Osteoblast (primary cell): Measurements from ENCODE around the gene OR52I1. TPM values are rescaled to one million over a fixed set of nuclear protein-coding genes. Genes with fewer than 3 reads are reported as not detected.

ENCODE experiments used
- DNase-seq: peaks from one replicate; pipeline ENCODE4 v3.0.0; 2011; ENCODE audit warnings: low spot score, mixed read lengths; ENCODE audit not compliant: insufficient read length; ENCODE audit errors: missing footprints
- H2AFZ ChIP-seq: 2 replicates; pipeline ENCODE4 v1.6.0; 2011; ENCODE audit warnings: mild to moderate bottlenecking, low read length
- H3K27ac ChIP-seq: 2 replicates; pipeline ENCODE4 v1.5.1; 2011; ENCODE audit warnings: mild to moderate bottlenecking, low read depth, low read length, moderate library complexity
- H3K27me3 ChIP-seq: 2 replicates; pipeline ENCODE4 v1.6.0; 2012; ENCODE audit warnings: mild to moderate bottlenecking, control low read depth, inconsistent platforms, low read length, moderate library complexity; ENCODE audit not compliant: insufficient read depth
- H3K36me3 ChIP-seq: 2 replicates; pipeline ENCODE4 v1.5.1; 2011; ENCODE audit warnings: mild to moderate bottlenecking, low read length, control low read depth, moderate library complexity; ENCODE audit not compliant: insufficient read depth
- H3K4me1 ChIP-seq: 2 replicates; pipeline ENCODE4 v1.5.1; 2011; ENCODE audit warnings: mild to moderate bottlenecking, low read length, control low read depth, moderate library complexity; ENCODE audit not compliant: insufficient read depth
- H3K4me2 ChIP-seq: 2 replicates; pipeline ENCODE4 v1.6.0; 2011; ENCODE audit warnings: mild to moderate bottlenecking, low read length; ENCODE audit not compliant: insufficient read depth
- H3K4me3 ChIP-seq: fragments of 200-600 bp; sonication (generic); 3 replicates; pipeline ENCODE4 v1.5.1; 2012; ENCODE audit warnings: mild to moderate bottlenecking, low read length, inconsistent platforms; ENCODE audit not compliant: insufficient read depth
- H3K79me2 ChIP-seq: 2 replicates; pipeline ENCODE4 v1.6.0; 2012; ENCODE audit warnings: mild to moderate bottlenecking, low read length, control low read depth, inconsistent platforms; ENCODE audit not compliant: insufficient read depth
- H3K9me3 ChIP-seq: 2 replicates; pipeline ENCODE4 v1.5.1; 2011; ENCODE audit warnings: low read depth, low read length, control low read depth
- H4K20me1 ChIP-seq: 2 replicates; pipeline ENCODE4 v1.6.0; 2012; ENCODE audit warnings: mild to moderate bottlenecking, low read length, control low read depth; ENCODE audit not compliant: insufficient read depth
- total RNA-seq: library from RNA; depleted of rRNA; stranded (reverse); fragments of >200 nt; gene quantifications from 2 replicates; pipeline ENCODE4 v1.2.3, GENCODE V29; 2012
- TF ChIP-seq, protein P1 (sequence below): IDR thresholded peaks from 2 replicates; pipeline ENCODE4 v1.5.1; 2011; ENCODE audit warnings: mild to moderate bottlenecking, low read depth, low read length, moderate library complexity; ENCODE audit errors: extremely low read depth

Gene OR52I1
- total RNA-seq, 1 donor: not detected

GRCh38 chr11:4569075-4569474 is 24.8 kb upstream of the OR52I1 start:
- H3K27ac ChIP-seq: no peak overlapping the region
- H3K4me1 ChIP-seq: no peaks in the 10 kb centered on the region
- H3K79me2 ChIP-seq: no peaks in the 10 kb centered on the region
- DNase-seq: no peak
- H3K4me2 ChIP-seq: no peak overlapping the region
- H3K36me3 ChIP-seq: no peaks in the 10 kb centered on the region
- TF ChIP-seq, protein P1, sequence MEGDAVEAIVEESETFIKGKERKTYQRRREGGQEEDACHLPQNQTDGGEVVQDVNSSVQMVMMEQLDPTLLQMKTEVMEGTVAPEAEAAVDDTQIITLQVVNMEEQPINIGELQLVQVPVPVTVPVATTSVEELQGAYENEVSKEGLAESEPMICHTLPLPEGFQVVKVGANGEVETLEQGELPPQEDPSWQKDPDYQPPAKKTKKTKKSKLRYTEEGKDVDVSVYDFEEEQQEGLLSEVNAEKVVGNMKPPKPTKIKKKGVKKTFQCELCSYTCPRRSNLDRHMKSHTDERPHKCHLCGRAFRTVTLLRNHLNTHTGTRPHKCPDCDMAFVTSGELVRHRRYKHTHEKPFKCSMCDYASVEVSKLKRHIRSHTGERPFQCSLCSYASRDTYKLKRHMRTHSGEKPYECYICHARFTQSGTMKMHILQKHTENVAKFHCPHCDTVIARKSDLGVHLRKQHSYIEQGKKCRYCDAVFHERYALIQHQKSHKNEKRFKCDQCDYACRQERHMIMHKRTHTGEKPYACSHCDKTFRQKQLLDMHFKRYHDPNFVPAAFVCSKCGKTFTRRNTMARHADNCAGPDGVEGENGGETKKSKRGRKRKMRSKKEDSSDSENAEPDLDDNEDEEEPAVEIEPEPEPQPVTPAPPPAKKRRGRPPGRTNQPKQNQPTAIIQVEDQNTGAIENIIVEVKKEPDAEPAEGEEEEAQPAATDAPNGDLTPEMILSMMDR: no peak
- no peak overlapping the region for H3K4me3 ChIP-seq
- no peaks in the 10 kb centered on the region for H3K9me3 ChIP-seq
- no peaks in the 10 kb centered on the region for H3K27me3 ChIP-seq
- no peaks in the 10 kb centered on the region for H4K20me1 ChIP-seq
- H2AFZ ChIP-seq: no peak overlapping the region

DNA sequence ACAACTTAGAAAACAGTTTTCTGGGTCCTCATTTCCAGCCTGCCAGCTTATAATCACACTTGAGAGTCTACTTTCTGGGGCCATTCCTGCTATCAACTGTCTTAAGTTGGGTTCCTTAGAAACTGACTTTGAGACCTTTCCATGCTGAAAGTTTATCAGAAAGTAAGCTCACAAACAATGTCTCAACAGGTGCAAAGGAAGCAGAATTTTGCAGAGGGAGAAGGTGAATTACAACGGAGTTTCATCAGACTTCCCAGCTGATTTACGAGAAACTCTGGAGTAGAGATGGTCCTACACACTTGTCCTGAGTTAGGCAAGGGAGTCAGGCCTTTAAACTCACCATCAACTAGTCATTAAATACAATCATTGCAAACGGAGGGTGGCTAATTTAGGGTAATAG is 17.0 kb upstream of the OR52I1 start:
- TF ChIP-seq, protein P1: no peak
- H3K79me2 ChIP-seq: no peaks in the 10 kb centered on the region
- H3K9me3 ChIP-seq: no peaks in the 10 kb centered on the region
- no peak overlapping the region for H3K27ac ChIP-seq
- H3K4me3 ChIP-seq: no peak overlapping the region
- no peaks in the 10 kb centered on the region for H3K4me1 ChIP-seq
- H4K20me1 ChIP-seq: no peaks in the 10 kb centered on the region
- no peak overlapping the region for H3K4me2 ChIP-seq
- no peak overlapping the region for H2AFZ ChIP-seq
- no peaks in the 10 kb centered on the region for H3K27me3 ChIP-seq
- H3K36me3 ChIP-seq: no peaks in the 10 kb centered on the region
- no peak for DNase-seq

DNA sequence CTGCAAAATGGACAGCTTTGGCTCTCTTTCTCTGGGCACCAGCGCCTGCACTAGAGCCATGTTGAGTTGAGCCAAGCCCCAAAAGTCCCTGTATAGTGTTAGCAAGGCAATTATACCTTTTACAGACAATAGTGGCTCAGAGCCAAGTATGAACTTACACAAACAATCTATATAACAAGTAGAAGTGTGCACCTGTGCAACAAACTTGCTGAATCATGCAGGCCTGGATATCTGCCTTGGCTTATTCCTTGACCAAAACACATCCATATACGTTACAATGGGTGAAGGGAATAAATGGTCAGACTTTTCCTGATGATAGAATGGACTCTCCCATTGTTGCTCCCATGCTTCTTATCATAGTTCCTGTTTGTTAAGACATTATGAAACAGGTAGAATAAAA is 16.1 kb upstream of the OR52I1 start:
- no peak overlapping the region for H3K4me3 ChIP-seq
- TF ChIP-seq, protein P1: no peak
- no peaks in the 10 kb centered on the region for H3K27me3 ChIP-seq
- H3K4me1 ChIP-seq: no peaks in the 10 kb centered on the region
- no peaks in the 10 kb centered on the region for H3K9me3 ChIP-seq
- H3K36me3 ChIP-seq: no peaks in the 10 kb centered on the region
- no peak for DNase-seq
- H2AFZ ChIP-seq: no peak overlapping the region
- H4K20me1 ChIP-seq: no peaks in the 10 kb centered on the region
- no peaks in the 10 kb centered on the region for H3K79me2 ChIP-seq
- H3K27ac ChIP-seq: no peak overlapping the region
- H3K4me2 ChIP-seq: no peak overlapping the region

- TF ChIP-seq, protein P1: no peak
- no peak overlapping the region for H2AFZ ChIP-seq
- peak; percentile 22 for DNase-seq
- H3K4me2 ChIP-seq: no peak overlapping the region
- H3K27ac ChIP-seq: no peak overlapping the region
- H3K36me3 ChIP-seq: no peaks in the 10 kb centered on the region
- H3K79me2 ChIP-seq: no peaks in the 10 kb centered on the region
- H3K9me3 ChIP-seq: no peaks in the 10 kb centered on the region
- H3K27me3 ChIP-seq: no peaks in the 10 kb centered on the region
- H3K4me1 ChIP-seq: no peaks in the 10 kb centered on the region
- no peaks in the 10 kb centered on the region for H4K20me1 ChIP-seq
- H3K4me3 ChIP-seq: no peak overlapping the region
Measured at GRCh38 chr11:4578624-4579023, 15.2 kb upstream of the OR52I1 start.
